ENCODE results near the gene CLCA2.

DNA sequence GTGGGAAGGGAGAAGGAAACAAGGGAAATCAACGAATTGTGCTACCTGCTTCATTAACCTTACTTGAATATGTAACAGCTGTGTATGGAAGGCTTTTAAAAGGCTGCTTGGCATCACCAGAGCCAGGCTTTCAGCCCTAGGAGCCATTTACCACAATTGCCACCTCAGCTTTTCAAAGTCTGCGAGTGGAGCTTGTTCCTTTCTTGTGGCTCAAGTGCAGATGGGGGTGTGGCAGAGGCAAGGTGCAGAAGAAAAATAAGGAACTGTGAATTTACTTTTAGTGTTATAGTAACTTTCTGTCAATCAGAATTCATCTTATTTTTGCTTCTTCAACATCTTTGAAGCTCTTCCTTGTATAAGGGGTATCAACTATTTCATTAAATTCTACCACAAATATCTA is 17.6 kb downstream of the CLCA2 start:
- TF ChIP-seq, protein P1, sequence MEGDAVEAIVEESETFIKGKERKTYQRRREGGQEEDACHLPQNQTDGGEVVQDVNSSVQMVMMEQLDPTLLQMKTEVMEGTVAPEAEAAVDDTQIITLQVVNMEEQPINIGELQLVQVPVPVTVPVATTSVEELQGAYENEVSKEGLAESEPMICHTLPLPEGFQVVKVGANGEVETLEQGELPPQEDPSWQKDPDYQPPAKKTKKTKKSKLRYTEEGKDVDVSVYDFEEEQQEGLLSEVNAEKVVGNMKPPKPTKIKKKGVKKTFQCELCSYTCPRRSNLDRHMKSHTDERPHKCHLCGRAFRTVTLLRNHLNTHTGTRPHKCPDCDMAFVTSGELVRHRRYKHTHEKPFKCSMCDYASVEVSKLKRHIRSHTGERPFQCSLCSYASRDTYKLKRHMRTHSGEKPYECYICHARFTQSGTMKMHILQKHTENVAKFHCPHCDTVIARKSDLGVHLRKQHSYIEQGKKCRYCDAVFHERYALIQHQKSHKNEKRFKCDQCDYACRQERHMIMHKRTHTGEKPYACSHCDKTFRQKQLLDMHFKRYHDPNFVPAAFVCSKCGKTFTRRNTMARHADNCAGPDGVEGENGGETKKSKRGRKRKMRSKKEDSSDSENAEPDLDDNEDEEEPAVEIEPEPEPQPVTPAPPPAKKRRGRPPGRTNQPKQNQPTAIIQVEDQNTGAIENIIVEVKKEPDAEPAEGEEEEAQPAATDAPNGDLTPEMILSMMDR (IDR thresholded peaks at IDR 0.05), result no peak
- no peak for TF ChIP-seq FOXM1 (IDR thresholded peaks at IDR 0.05; ENCODE audit: low read depth)
- TF ChIP-seq EP300 (IDR thresholded peaks at IDR 0.05; ENCODE audit: borderline replicate concordance in 1 of 2, low read depth in 1 of 2, low read length in 1 of 2), result no peak
- TF ChIP-seq JUND (IDR thresholded peaks at IDR 0.05), result no peak
- TF ChIP-seq YY1 (IDR thresholded peaks at IDR 0.05; ENCODE audit: low read depth), result no peak
- TF ChIP-seq CHD2 (IDR thresholded peaks at IDR 0.05; ENCODE audit: low read length, partially characterized antibody), result no peak

Measured in SK-N-SH (cell line).